Tibial artery (tissue), 4 donors: ENCODE data around the gene RACK1.

Experiments used
- DNase-seq, 2 donors: peaks; one replicate each; pipeline ENCODE4 v3.0.0-alpha.2; 2019
- H3K27ac ChIP-seq, 2 donors: fragments of 200-600 bp; sonication (generic) in 1 of 2; 1 replicate in 1 of 2; 2 replicates in 1 of 2; pipeline ENCODE4 v1.5.1; 2018 to 2019; ENCODE audit warnings: mild to moderate bottlenecking in 1 of 2
- H3K27me3 ChIP-seq, 2 donors: fragments of 200-600 bp; sonication (generic) in 1 of 2; one replicate each; pipeline versions ENCODE4 v1.5.1 to v1.6.0; 2016 to 2019
- H3K36me3 ChIP-seq, 3 donors: fragments of 200-600 bp; sonication (generic) in 2 of 3; one replicate each; pipeline ENCODE4 v1.5.1; 2016 to 2019; ENCODE audit warnings: mild to moderate bottlenecking in 2 of 3
- H3K4me1 ChIP-seq, 4 donors: fragments of 200-600 bp; sonication (generic) in 2 of 4; 1 replicate in 3 of 4; 2 replicates in 1 of 4; pipeline ENCODE4 v1.5.1; 2016 to 2019
- H3K4me3 ChIP-seq, 2 donors: fragments of 200-600 bp; sonication (generic) in 1 of 2; 1 replicate in 1 of 2; 2 replicates in 1 of 2; pipeline ENCODE4 v1.5.1; 2018 to 2019; ENCODE audit warnings: mild to moderate bottlenecking in 2 of 2
- H3K9me3 ChIP-seq, 3 donors: fragments of 200-600 bp; sonication (generic) in 1 of 3; one replicate each; pipeline ENCODE4 v1.5.1; 2016 to 2019
- intact Hi-C: fragments of 100-400 bp; cut with DNase I; formaldehyde crosslinking; loops from one replicate; pipeline ENCODE4 v1.15.0; 2023; ENCODE audit warnings: low total_unique reads
- TF ChIP-seq, protein P1 (sequence below), 2 experiments: fragments of 200-600 bp in 1 of 2; fragments of 450-650 bp in 1 of 2; IDR thresholded peaks; one replicate each; pipeline ENCODE4 v1.5.1; 2017 to 2019; ENCODE audit warnings: antibody characterized with exemption in 2 of 2, mild to moderate bottlenecking in 1 of 2, moderate library complexity in 1 of 2

RACK1 gene

DNA sequence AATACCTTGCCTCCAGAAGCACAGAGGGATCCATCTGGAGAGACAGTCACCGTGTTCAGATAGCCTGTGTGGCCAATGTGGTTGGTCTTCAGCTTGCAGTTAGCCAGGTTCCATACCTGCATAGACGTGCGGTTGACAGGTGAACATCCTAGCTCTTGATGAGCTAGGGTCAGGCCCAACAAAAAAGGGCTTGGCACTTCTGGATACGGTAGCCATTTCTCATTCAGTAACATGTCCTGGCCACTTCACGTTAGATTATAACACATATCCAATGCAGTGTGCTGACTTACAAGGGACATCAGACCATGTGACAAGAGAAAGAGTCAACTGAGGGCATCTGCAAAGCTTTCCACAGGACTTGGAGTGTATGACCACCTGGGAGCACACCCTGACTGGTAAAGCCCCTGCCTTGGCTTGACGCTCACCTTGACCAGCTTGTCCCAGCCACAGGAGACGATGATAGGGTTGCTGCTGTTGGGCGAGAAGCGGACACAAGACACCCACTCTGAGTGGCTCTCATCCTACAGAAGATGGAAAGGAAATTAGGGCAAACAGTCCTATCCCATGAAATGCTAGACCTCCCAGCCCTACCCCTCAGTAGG is 4.5 kb downstream of the RACK1 start:
- intact Hi-C loops = no loop called here
- peak in 1 of 2 donors; percentile 55 for DNase-seq
- H3K9me3 ChIP-seq = no peaks in the 10 kb centered on the region
- H3K36me3 ChIP-seq = peaks cover 69 to 82% (median 81%) of the 10 kb centered on the region in 3 donors
- TF ChIP-seq, protein P1, sequence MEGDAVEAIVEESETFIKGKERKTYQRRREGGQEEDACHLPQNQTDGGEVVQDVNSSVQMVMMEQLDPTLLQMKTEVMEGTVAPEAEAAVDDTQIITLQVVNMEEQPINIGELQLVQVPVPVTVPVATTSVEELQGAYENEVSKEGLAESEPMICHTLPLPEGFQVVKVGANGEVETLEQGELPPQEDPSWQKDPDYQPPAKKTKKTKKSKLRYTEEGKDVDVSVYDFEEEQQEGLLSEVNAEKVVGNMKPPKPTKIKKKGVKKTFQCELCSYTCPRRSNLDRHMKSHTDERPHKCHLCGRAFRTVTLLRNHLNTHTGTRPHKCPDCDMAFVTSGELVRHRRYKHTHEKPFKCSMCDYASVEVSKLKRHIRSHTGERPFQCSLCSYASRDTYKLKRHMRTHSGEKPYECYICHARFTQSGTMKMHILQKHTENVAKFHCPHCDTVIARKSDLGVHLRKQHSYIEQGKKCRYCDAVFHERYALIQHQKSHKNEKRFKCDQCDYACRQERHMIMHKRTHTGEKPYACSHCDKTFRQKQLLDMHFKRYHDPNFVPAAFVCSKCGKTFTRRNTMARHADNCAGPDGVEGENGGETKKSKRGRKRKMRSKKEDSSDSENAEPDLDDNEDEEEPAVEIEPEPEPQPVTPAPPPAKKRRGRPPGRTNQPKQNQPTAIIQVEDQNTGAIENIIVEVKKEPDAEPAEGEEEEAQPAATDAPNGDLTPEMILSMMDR (IDR thresholded peaks at IDR 0.05) = no peak
- no peak overlapping the region for H3K4me3 ChIP-seq
- H3K27me3 ChIP-seq = no peaks in the 10 kb centered on the region
- no peak overlapping the region for H3K27ac ChIP-seq
- peaks cover 0 to 36% (median 26%) of the 10 kb centered on the region in 4 donors for H3K4me1 ChIP-seq

- intact Hi-C loops = no loop called here
- Histone ChIP-seq H3K9me3 (no peaks in the 10 kb centered on the region), H3K4me1 (peaks cover 0 to 33% (median 26%) of the 10 kb centered on the region in 4 donors), H3K27ac (no peak overlapping the region), H3K36me3 (peaks cover 71 to 95% (median 94%) of the 10 kb centered on the region in 3 donors), H3K27me3 (no peaks in the 10 kb centered on the region), H3K4me3 (no peak overlapping the region)
- DNase-seq = no peak
- TF ChIP-seq, protein P1 (IDR thresholded peaks at IDR 0.05) = no peak
Measured at GRCh38 chr5:181237729-181238385, 5.8 kb downstream of the RACK1 start.

- intact Hi-C loops = no loop called here
- Histone ChIP-seq H3K36me3 (peaks cover 71 to 100% (median 97%) of the 10 kb centered on the region in 3 donors), H3K27me3 (no peaks in the 10 kb centered on the region), H3K27ac (no peak overlapping the region), H3K4me3 (no peak overlapping the region), H3K9me3 (no peaks in the 10 kb centered on the region), H3K4me1 (peaks cover 0 to 25% (median 20%) of the 10 kb centered on the region in 4 donors)
- TF ChIP-seq, protein P1 (IDR thresholded peaks at IDR 0.05) = no peak
- peak in 1 of 2 donors; percentile 48 for DNase-seq
Measured at GRCh38 chr5:181236954-181237641, 6.6 kb downstream of the RACK1 start.

GRCh38 chr5:181236471-181236870 is 7.2 kb downstream of the RACK1 start:
- no peak overlapping the region for H3K4me3 ChIP-seq
- no peak overlapping the region for H3K27ac ChIP-seq
- no peaks in the 10 kb centered on the region for H3K9me3 ChIP-seq
- no peaks in the 10 kb centered on the region for H3K27me3 ChIP-seq
- no peak for DNase-seq
- intact Hi-C loops = no loop called here
- TF ChIP-seq, protein P1 (IDR thresholded peaks at IDR 0.05) = no peak
- H3K4me1 ChIP-seq = peaks cover 0 to 19% (median 14%) of the 10 kb centered on the region in 4 donors
- H3K36me3 ChIP-seq = peaks cover 64 to 100% (median 91%) of the 10 kb centered on the region in 3 donors

GRCh38 chr5:181235689-181236366 is 7.9 kb downstream of the RACK1 start:
- intact Hi-C loops = no loop called here
- no peaks in the 10 kb centered on the region for H3K27me3 ChIP-seq
- peaks cover 58 to 100% (median 87%) of the 10 kb centered on the region in 3 donors for H3K36me3 ChIP-seq
- H3K4me1 ChIP-seq = peaks cover 0 to 13% (median 8%) of the 10 kb centered on the region in 4 donors
- H3K4me3 ChIP-seq = no peak overlapping the region
- DNase-seq = no peak
- no peaks in the 10 kb centered on the region for H3K9me3 ChIP-seq
- TF ChIP-seq, protein P1 (IDR thresholded peaks at IDR 0.05) = no peak
- H3K27ac ChIP-seq = no peak overlapping the region
